K562 (cell line): Measurements from ENCODE around the gene SHB. TPM values are rescaled to one million over a fixed set of nuclear protein-coding genes. Genes with fewer than 3 reads are reported as not detected.

Experiments used
- ATAC-seq: fragments of 200-7000 bp; cut with Tn5 transposase; 3 replicates; pipeline ENCODE4 v1.9.1; 2020; ENCODE audit warnings: moderate library complexity
- BruUV-seq: library from RNA; stranded (reverse); fragments of 400-500 nt; replicated peaks from 2 replicates; lab custom pipeline; 2021; lab: Mats Ljungman, UMichigan
- CTCF ChIA-PET: fragments of 300-600 bp; formaldehyde crosslinking; extraction: SDS; loops from one replicate; lab custom pipeline; 2021; ENCODE audit warnings: low intra/inter-chr PET ratio; lab: Yijun Ruan, JAX
- POLR2A ChIA-PET: fragments of 300-600, 350-650 bp; sonication (Branson Sonifier 250); formaldehyde crosslinking; extraction: SDS; loops from one replicate; lab custom pipeline; 2021; ENCODE audit warnings: antibody characterized with exemption, inconsistent platforms; lab: Yijun Ruan, JAX
- DNase-seq, 4 experiments: peaks; one replicate each; pipeline versions ENCODE4 v3.0.0 to v3.0.0-alpha.2; 2011 to 2018; ENCODE audit warnings: low spot score in 3 of 4, mixed read lengths in 3 of 4; ENCODE audit errors: extremely low read depth in 1 of 4
- FAIRE-seq: peaks from 2 replicates; lab custom pipeline; 2011; peaks lifted over from hg19 to GRCh38; lab: Jason Lieb, UNC
- H2AFZ ChIP-seq: 2 replicates; pipeline ENCODE4 v1.6.0; 2011; ENCODE audit warnings: low read depth, low read length, control low read depth, inconsistent platforms
- H3K27ac ChIP-seq: fragments of 200-600 bp; 3 replicates; pipeline ENCODE4 v1.8.0; 2011; ENCODE audit warnings: low read depth, mild to moderate bottlenecking, control low read depth, inconsistent platforms, low read length, moderate library complexity, mixed read lengths; ENCODE audit errors: extremely low read depth
- H3K27me3 ChIP-seq, 2 experiments: fragments of 300-600 bp in 1 of 2; 2 replicates in 1 of 2; 3 replicates in 1 of 2; pipeline versions ENCODE4 v1.6.0 to v1.8.0; 2011; ENCODE audit warnings: inconsistent platforms in 2 of 2, low read length in 2 of 2, mild to moderate bottlenecking in 1 of 2, mixed read lengths in 1 of 2, moderate library complexity in 1 of 2; ENCODE audit not compliant: control insufficient read depth in 2 of 2, insufficient read depth in 2 of 2
- H3K36me3 ChIP-seq: fragments of 300-600 bp; 3 replicates; pipeline ENCODE4 v1.8.0; 2011; ENCODE audit warnings: mild to moderate bottlenecking, low read length, inconsistent platforms; ENCODE audit not compliant: control insufficient read depth, insufficient read depth
- H3K4me1 ChIP-seq, 2 experiments: fragments of 200-600 bp in 1 of 2; replicated peaks in 1 of 2; 2 replicates in 1 of 2; 3 replicates in 1 of 2; pipeline versions ENCODE4 v1.5.1 to v1.8.0; 2011; ENCODE audit warnings: inconsistent platforms in 2 of 2, low read length in 2 of 2, mild to moderate bottlenecking in 1 of 2, mixed read lengths in 1 of 2, moderate library complexity in 1 of 2; ENCODE audit not compliant: control insufficient read depth in 2 of 2, insufficient read depth in 2 of 2
- H3K4me2 ChIP-seq: 2 replicates; pipeline ENCODE4 v1.6.1; 2011; ENCODE audit warnings: low read length, control low read depth, inconsistent platforms, mixed read lengths; ENCODE audit not compliant: insufficient read depth
- H3K4me3 ChIP-seq: fragments of 200-600 bp; sonication (generic), shearing (Covaris generic); 2 replicates; pipeline ENCODE4 v1.5.1; 2016; ENCODE audit warnings: control low read depth, inconsistent platforms
- H3K79me2 ChIP-seq: fragments of 200-600 bp; 3 replicates; pipeline ENCODE4 v1.8.0; 2011; ENCODE audit warnings: low read length, inconsistent platforms; ENCODE audit not compliant: control insufficient read depth, insufficient read depth
- H3K9ac ChIP-seq, 2 experiments: 2 replicates each; pipeline versions ENCODE4 v1.6.0 to v1.6.1; 2011; ENCODE audit warnings: low read depth in 2 of 2, low read length in 2 of 2, control low read depth in 1 of 2, inconsistent platforms in 1 of 2, mild to moderate bottlenecking in 1 of 2, mixed read lengths in 1 of 2; ENCODE audit not compliant: insufficient read depth in 1 of 2
- H3K9me1 ChIP-seq: one replicate; pipeline ENCODE4 v1.6.0; 2011; ENCODE audit warnings: inconsistent platforms, mild to moderate bottlenecking, low read length, moderate library complexity; ENCODE audit not compliant: control insufficient read depth, insufficient read depth
- H3K9me3 ChIP-seq: replicated peaks from 2 replicates; pipeline ENCODE4 v1.5.1; 2011; ENCODE audit warnings: low read depth, low read length, inconsistent platforms; ENCODE audit not compliant: control insufficient read depth, insufficient read depth
- H4K20me1 ChIP-seq: replicated peaks from 2 replicates; pipeline ENCODE4 v1.6.1; 2011; ENCODE audit warnings: low read length, inconsistent platforms, mixed read lengths; ENCODE audit not compliant: control insufficient read depth, insufficient read depth
- CHAMP1 ChIP-seq: fragments of 450-650 bp; IDR thresholded peaks from 2 replicates; pipeline ENCODE4 v1.6.1; 2016; ENCODE audit warnings: mild to moderate bottlenecking
- HSF4 ChIP-seq: fragments of 250-450 bp; sonication (Bioruptor Pico); IDR thresholded peaks from 2 replicates; pipeline ENCODE4 v2.1.2; 2022; ENCODE audit warnings: mild to moderate bottlenecking, moderate library complexity, borderline replicate concordance
- IFI16 ChIP-seq: fragments of 250-450 bp; sonication (Bioruptor Pico); IDR thresholded peaks from 2 replicates; pipeline ENCODE4 v2.1.2; 2022; ENCODE audit warnings: mild to moderate bottlenecking, inconsistent platforms
- KAT2B ChIP-seq: IDR thresholded peaks from one replicate; pipeline ENCODE4 v1.6.1; 2012; ENCODE audit warnings: low read depth, mild to moderate bottlenecking, control low read depth, inconsistent platforms, low read length, moderate library complexity
- MEIS2 ChIP-seq: fragments of 450-650 bp; IDR thresholded peaks from 2 replicates; pipeline ENCODE4 v1.6.1; 2014; ENCODE audit warnings: mild to moderate bottlenecking; ENCODE audit not compliant: partially characterized antibody
- MLX ChIP-seq, 2 experiments: fragments of 450-650 bp in 1 of 2; sonication (generic) in 1 of 2; formaldehyde crosslinking; conservative IDR thresholded peaks; 2 replicates each; pipeline versions ENCODE4 v1.4.0 to v1.8.1; 2020 to 2022; ENCODE audit warnings: mild to moderate bottlenecking in 1 of 2, missing genetic modification reagents in 1 of 2
- NONO ChIP-seq, 2 experiments: fragments of 200-400 bp in 1 of 2; fragments of 450-650 bp in 1 of 2; formaldehyde crosslinking in 1 of 2; IDR thresholded peaks; 2 replicates each; pipeline ENCODE4 v1.6.1; 2017; ENCODE audit warnings: low read depth in 2 of 2, mild to moderate bottlenecking in 2 of 2, moderate library complexity in 2 of 2, low read length in 1 of 2
- NR1H2 ChIP-seq: sonication (generic); formaldehyde crosslinking; IDR thresholded peaks from 2 replicates; pipeline ENCODE4 v1.4.0; 2020; ENCODE audit warnings: mild to moderate bottlenecking, missing genetic modification reagents
- POLR2A ChIP-seq: fragments of 450-650 bp; conservative IDR thresholded peaks from 2 replicates; pipeline ENCODE4 v1.6.1; 2016
- POU5F1 ChIP-seq: fragments of 150-350 bp; IDR thresholded peaks from 2 replicates; pipeline ENCODE4 v1.6.1; 2014; ENCODE audit warnings: borderline replicate concordance, low read length, low read depth, mild to moderate bottlenecking; ENCODE audit not compliant: partially characterized antibody
- SMAD2 ChIP-seq: fragments of 150-350 bp; IDR thresholded peaks from 2 replicates; pipeline ENCODE4 v1.6.1; 2014; ENCODE audit warnings: low read depth, mild to moderate bottlenecking, low read length
- SNRNP70 ChIP-seq: fragments of 200-400 bp; formaldehyde crosslinking; optimal IDR thresholded peaks from 2 replicates; pipeline ENCODE3; 2017; ENCODE audit warnings: low read depth, low read length
- XRCC3 ChIP-seq: fragments of 450-650 bp; IDR thresholded peaks from 2 replicates; pipeline ENCODE4 v1.6.1; 2017; ENCODE audit warnings: mild to moderate bottlenecking, moderate library complexity
- ZNF23 ChIP-seq: fragments of 250-450 bp; sonication (Bioruptor Pico); IDR thresholded peaks from 2 replicates; pipeline ENCODE4 v1.4.0; 2020; ENCODE audit warnings: mild to moderate bottlenecking
- in situ Hi-C: fragments of 300-500 bp; cut with MboI; formaldehyde crosslinking; loops from 4 replicates; pipeline ENCODE4 v1.15.0; 2018; ENCODE audit warnings: inconsistent platforms, mixed read lengths
- intact Hi-C: fragments of 100-400 bp; cut with micrococcal nuclease; formaldehyde crosslinking; loops from 2 replicates; pipeline ENCODE4 v1.14.2; 2022
- polyA plus RNA-seq, 8 experiments: library from polyadenylated mRNA; depleted of rRNA in 4 of 8; stranded (reverse) in 5 of 8; unstranded in 3 of 8; fragments of >200 nt; fragmentation: Nextera tagmentation in 2 of 8; fragmentation: Illumina TruSeq in 1 of 8; extraction: Ambion mirVana in 2 of 8; extraction: Trizol in 1 of 8; gene quantifications; 2 replicates each; pipeline versions ENCODE4 v1.2.1 to v1.2.3, GENCODE V29; 2011 to 2014; ENCODE audit warnings: inconsistent platforms in 1 of 8, missing spikeins in 1 of 8
- total RNA-seq, 7 experiments: library from RNA; depleted of rRNA in 6 of 7; stranded (reverse); fragments of >200 nt in 6 of 7; fragmentation: Illumina TruSeq in 2 of 7; extraction: Trizol in 2 of 7; gene quantifications; 2 replicates each; pipeline versions ENCODE4 v1.2.1 to v1.2.3, GENCODE V29; 2011 to 2021; ENCODE audit warnings: low replicate concordance in 1 of 7
- TF ChIP-seq, protein P1 (sequence below), 3 experiments: IDR thresholded peaks in 2 of 3; conservative IDR thresholded peaks in 1 of 3; 2 replicates each; pipeline ENCODE4 v1.5.1; 2011 to 2012; ENCODE audit warnings: low read length in 3 of 3, mild to moderate bottlenecking in 3 of 3, control low read depth in 2 of 3, improper control_type of control experiment in 1 of 3, inconsistent platforms in 1 of 3, low read depth in 1 of 3, mixed read lengths in 1 of 3, moderate library complexity in 1 of 3; ENCODE audit not compliant: insufficient read depth in 2 of 3
- TF ChIP-seq, protein P2 (sequence below): sonication (generic); formaldehyde crosslinking; IDR thresholded peaks from 2 replicates; pipeline ENCODE4 v1.8.1; 2022; ENCODE audit warnings: missing genetic modification reagents

Gene SHB
- total and polyA plus RNA-seq, 9 of the 15 experiments (the other 6 are each of a cell fraction or from before 2014, with no cell fraction given), result 0.78 to 16.0 (median 5.3) TPM

DNA sequence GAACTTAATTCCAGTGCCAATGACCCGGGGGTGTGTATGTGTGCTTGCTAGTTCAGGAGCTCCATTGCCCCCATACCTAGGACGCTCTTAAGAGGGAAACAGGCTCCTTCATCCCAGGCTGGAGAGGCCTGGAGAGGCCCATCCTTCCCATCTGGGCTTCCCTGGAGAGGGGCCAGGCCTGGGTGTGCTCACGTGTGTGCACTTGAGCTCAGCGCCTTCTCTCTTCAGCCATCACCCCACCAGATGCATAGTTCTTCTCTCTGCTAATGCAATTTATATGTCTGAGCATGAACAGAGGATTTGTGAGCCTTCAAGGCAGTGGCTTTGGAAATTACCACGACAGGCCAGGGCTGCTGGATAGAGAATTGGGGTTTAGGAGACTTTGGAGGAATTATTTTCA lies 48.6 kb upstream of the SHB start (continued):
- TF ChIP-seq, protein P1, sequence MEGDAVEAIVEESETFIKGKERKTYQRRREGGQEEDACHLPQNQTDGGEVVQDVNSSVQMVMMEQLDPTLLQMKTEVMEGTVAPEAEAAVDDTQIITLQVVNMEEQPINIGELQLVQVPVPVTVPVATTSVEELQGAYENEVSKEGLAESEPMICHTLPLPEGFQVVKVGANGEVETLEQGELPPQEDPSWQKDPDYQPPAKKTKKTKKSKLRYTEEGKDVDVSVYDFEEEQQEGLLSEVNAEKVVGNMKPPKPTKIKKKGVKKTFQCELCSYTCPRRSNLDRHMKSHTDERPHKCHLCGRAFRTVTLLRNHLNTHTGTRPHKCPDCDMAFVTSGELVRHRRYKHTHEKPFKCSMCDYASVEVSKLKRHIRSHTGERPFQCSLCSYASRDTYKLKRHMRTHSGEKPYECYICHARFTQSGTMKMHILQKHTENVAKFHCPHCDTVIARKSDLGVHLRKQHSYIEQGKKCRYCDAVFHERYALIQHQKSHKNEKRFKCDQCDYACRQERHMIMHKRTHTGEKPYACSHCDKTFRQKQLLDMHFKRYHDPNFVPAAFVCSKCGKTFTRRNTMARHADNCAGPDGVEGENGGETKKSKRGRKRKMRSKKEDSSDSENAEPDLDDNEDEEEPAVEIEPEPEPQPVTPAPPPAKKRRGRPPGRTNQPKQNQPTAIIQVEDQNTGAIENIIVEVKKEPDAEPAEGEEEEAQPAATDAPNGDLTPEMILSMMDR (IDR thresholded peaks at IDR 0.05 in 2 of 3, conservative IDR thresholded peaks at IDR 0.05 in 1 of 3; ENCODE audit: insufficient read depth in 2 of 3, low read depth in 1 of 3, low read length in 3 of 3), result no peak
- TF ChIP-seq KAT2B, result no peak

- H3K4me1 ChIP-seq, result 0 out of 5 replicates have a peak, but pooled peaks cover 0 to 4% of the 10 kb centered on the region in 2 experiments
- ATAC-seq (no peak), FAIRE-seq (no peak), DNase-seq (no peak)
- no peak overlapping the region for H3K4me3 ChIP-seq
- H3K79me2 ChIP-seq, result no peaks in the 10 kb centered on the region
- no peaks in the 10 kb centered on the region for H3K9me3 ChIP-seq
- intact Hi-C loops, result loop anchor here (5.0 kb wide), 1 partner anchor 42 kb away; no protein-coding TSS in a partner anchor
- H3K9ac ChIP-seq, result no peak overlapping the region
- BruUV-seq, result no TSS peak
- H3K36me3 ChIP-seq, result no peaks in the 10 kb centered on the region
- no peak overlapping the region for H3K27ac ChIP-seq
- no peaks in the 10 kb centered on the region for H3K9me1 ChIP-seq
- H2AFZ ChIP-seq, result no peak overlapping the region
- no peaks in the 10 kb centered on the region; the same call in 1 of the 2 replicates for H4K20me1 ChIP-seq
- peaks cover 24 to 36% of the 10 kb centered on the region in 2 experiments; a peak in 4 of 5 replicates for H3K27me3 ChIP-seq
- in situ Hi-C loops, result no loop called here
- CTCF ChIA-PET, result no interaction called here
- H3K4me2 ChIP-seq, result no peak overlapping the region
- POLR2A ChIA-PET, result interaction anchor here (0.5 to 1.2 kb wide), 5 partner anchors 10 to 118 kb away, joined by 3 to 5 read pairs (median 3); no protein-coding TSS in a partner anchor
- TF ChIP-seq NR1H2 (CRISPR knock-in tag) (no peak), CHAMP1 (no peak), HSF4 (CRISPR knock-in tag) (no peak), POU5F1 (no peak), XRCC3 (no peak), POLR2A (no peak), SMAD2 (no peak), MLX (CRISPR knock-in tag; conservative IDR thresholded peaks at IDR 0.05) (no peak), SNRNP70 (no peak), MEIS2 (no peak), IFI16 (CRISPR knock-in tag) (no peak), NONO (IDR thresholded peaks at IDR 0.05; ENCODE audit: low read depth in 2 of 2, low read length in 1 of 2) (no peak), ZNF23 (CRISPR knock-in tag) (no peak)
- TF ChIP-seq, protein P2, sequence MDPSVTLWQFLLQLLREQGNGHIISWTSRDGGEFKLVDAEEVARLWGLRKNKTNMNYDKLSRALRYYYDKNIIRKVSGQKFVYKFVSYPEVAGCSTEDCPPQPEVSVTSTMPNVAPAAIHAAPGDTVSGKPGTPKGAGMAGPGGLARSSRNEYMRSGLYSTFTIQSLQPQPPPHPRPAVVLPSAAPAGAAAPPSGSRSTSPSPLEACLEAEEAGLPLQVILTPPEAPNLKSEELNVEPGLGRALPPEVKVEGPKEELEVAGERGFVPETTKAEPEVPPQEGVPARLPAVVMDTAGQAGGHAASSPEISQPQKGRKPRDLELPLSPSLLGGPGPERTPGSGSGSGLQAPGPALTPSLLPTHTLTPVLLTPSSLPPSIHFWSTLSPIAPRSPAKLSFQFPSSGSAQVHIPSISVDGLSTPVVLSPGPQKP (CRISPR knock-in tag), result no peak
Measured at GRCh38 chr9:38114905-38115304, 45.9 kb upstream of the SHB start.
